K562 (cell line): ENCODE measurements around the gene KCNK6. TPM values are rescaled to one million over a fixed set of nuclear protein-coding genes. Genes with fewer than 3 reads are reported as not detected.
A peak's percentile ranks its signal among the peaks of the same experiment; 100 is the strongest.

Experiments used
- ATAC-seq: fragments of 200-7000 bp; cut with Tn5 transposase; 3 replicates; pipeline ENCODE4 v1.9.1; 2020; ENCODE audit warnings: moderate library complexity
- BruUV-seq: library from RNA; stranded (reverse); fragments of 400-500 nt; replicated peaks from 2 replicates; lab custom pipeline; 2021; lab: Mats Ljungman, UMichigan
- CTCF ChIA-PET: fragments of 300-600 bp; formaldehyde crosslinking; extraction: SDS; loops from one replicate; lab custom pipeline; 2021; ENCODE audit warnings: low intra/inter-chr PET ratio; lab: Yijun Ruan, JAX
- POLR2A ChIA-PET: fragments of 300-600, 350-650 bp; sonication (Branson Sonifier 250); formaldehyde crosslinking; extraction: SDS; loops from one replicate; lab custom pipeline; 2021; ENCODE audit warnings: antibody characterized with exemption, inconsistent platforms; lab: Yijun Ruan, JAX
- DNase-seq, 4 experiments: peaks; one replicate each; pipeline versions ENCODE4 v3.0.0 to v3.0.0-alpha.2; 2011 to 2018; ENCODE audit warnings: low spot score in 3 of 4, mixed read lengths in 3 of 4; ENCODE audit errors: extremely low read depth in 1 of 4
- FAIRE-seq: peaks from 2 replicates; lab custom pipeline; 2011; peaks lifted over from hg19 to GRCh38; lab: Jason Lieb, UNC
- H2AFZ ChIP-seq: 2 replicates; pipeline ENCODE4 v1.6.0; 2011; ENCODE audit warnings: low read depth, low read length, control low read depth, inconsistent platforms
- H3K27ac ChIP-seq: fragments of 200-600 bp; 3 replicates; pipeline ENCODE4 v1.8.0; 2011; ENCODE audit warnings: low read depth, mild to moderate bottlenecking, control low read depth, inconsistent platforms, low read length, moderate library complexity, mixed read lengths; ENCODE audit errors: extremely low read depth
- H3K27me3 ChIP-seq, 2 experiments: fragments of 300-600 bp in 1 of 2; 2 replicates in 1 of 2; 3 replicates in 1 of 2; pipeline versions ENCODE4 v1.6.0 to v1.8.0; 2011; ENCODE audit warnings: inconsistent platforms in 2 of 2, low read length in 2 of 2, mild to moderate bottlenecking in 1 of 2, mixed read lengths in 1 of 2, moderate library complexity in 1 of 2; ENCODE audit not compliant: control insufficient read depth in 2 of 2, insufficient read depth in 2 of 2
- H3K36me3 ChIP-seq: fragments of 300-600 bp; 3 replicates; pipeline ENCODE4 v1.8.0; 2011; ENCODE audit warnings: mild to moderate bottlenecking, low read length, inconsistent platforms; ENCODE audit not compliant: control insufficient read depth, insufficient read depth
- H3K4me1 ChIP-seq, 2 experiments: fragments of 200-600 bp in 1 of 2; replicated peaks in 1 of 2; 2 replicates in 1 of 2; 3 replicates in 1 of 2; pipeline versions ENCODE4 v1.5.1 to v1.8.0; 2011; ENCODE audit warnings: inconsistent platforms in 2 of 2, low read length in 2 of 2, mild to moderate bottlenecking in 1 of 2, mixed read lengths in 1 of 2, moderate library complexity in 1 of 2; ENCODE audit not compliant: control insufficient read depth in 2 of 2, insufficient read depth in 2 of 2
- H3K4me2 ChIP-seq: 2 replicates; pipeline ENCODE4 v1.6.1; 2011; ENCODE audit warnings: low read length, control low read depth, inconsistent platforms, mixed read lengths; ENCODE audit not compliant: insufficient read depth
- H3K4me3 ChIP-seq: fragments of 200-600 bp; sonication (generic), shearing (Covaris generic); 2 replicates; pipeline ENCODE4 v1.5.1; 2016; ENCODE audit warnings: control low read depth, inconsistent platforms
- H3K79me2 ChIP-seq: fragments of 200-600 bp; 3 replicates; pipeline ENCODE4 v1.8.0; 2011; ENCODE audit warnings: low read length, inconsistent platforms; ENCODE audit not compliant: control insufficient read depth, insufficient read depth
- H3K9ac ChIP-seq, 2 experiments: 2 replicates each; pipeline versions ENCODE4 v1.6.0 to v1.6.1; 2011; ENCODE audit warnings: low read depth in 2 of 2, low read length in 2 of 2, control low read depth in 1 of 2, inconsistent platforms in 1 of 2, mild to moderate bottlenecking in 1 of 2, mixed read lengths in 1 of 2; ENCODE audit not compliant: insufficient read depth in 1 of 2
- H3K9me1 ChIP-seq: one replicate; pipeline ENCODE4 v1.6.0; 2011; ENCODE audit warnings: inconsistent platforms, mild to moderate bottlenecking, low read length, moderate library complexity; ENCODE audit not compliant: control insufficient read depth, insufficient read depth
- H3K9me3 ChIP-seq: replicated peaks from 2 replicates; pipeline ENCODE4 v1.5.1; 2011; ENCODE audit warnings: low read depth, low read length, inconsistent platforms; ENCODE audit not compliant: control insufficient read depth, insufficient read depth
- H4K20me1 ChIP-seq: replicated peaks from 2 replicates; pipeline ENCODE4 v1.6.1; 2011; ENCODE audit warnings: low read length, inconsistent platforms, mixed read lengths; ENCODE audit not compliant: control insufficient read depth, insufficient read depth
- ADNP ChIP-seq: fragments of 200-800 bp; sonication (Bioruptor generic); IDR thresholded peaks from 2 replicates; pipeline ENCODE4 v1.6.1; 2016; ENCODE audit warnings: missing genetic modification characterization, missing compliant biosample characterization
- ARHGAP35 ChIP-seq: fragments of 450-650 bp; IDR thresholded peaks from 2 replicates; pipeline ENCODE4 v1.6.1; 2018; ENCODE audit not compliant: partially characterized antibody
- GABPA ChIP-seq: fragments of 200-800 bp; sonication (Bioruptor generic); conservative IDR thresholded peaks from 2 replicates; pipeline ENCODE4 v1.6.1; 2016; ENCODE audit warnings: low read depth, missing genetic modification characterization, missing compliant biosample characterization
- MBD2 ChIP-seq: sonication (generic); IDR thresholded peaks from 2 replicates; pipeline ENCODE4 v1.6.1; 2016; ENCODE audit warnings: low read depth, borderline replicate concordance
- RBM25 ChIP-seq: fragments of 200-400 bp; formaldehyde crosslinking; IDR thresholded peaks from 2 replicates; pipeline ENCODE4 v1.6.1; 2018; ENCODE audit warnings: low read length, low read depth, moderate library complexity; ENCODE audit not compliant: severe bottlenecking
- ZNF121 ChIP-seq: sonication (generic); formaldehyde crosslinking; conservative IDR thresholded peaks from 2 replicates; pipeline ENCODE4 v1.8.0; 2022; ENCODE audit warnings: missing genetic modification reagents
- WGBS: fragments of 100-300 bp; shearing (Covaris generic); methylation state at CpG from one replicate; pipeline ENCODE4 v1.1.6; 2016; ENCODE audit warnings: low coverage, mixed read lengths; ENCODE audit not compliant: insufficient coverage; ENCODE audit errors: missing lambda C conversion rate; 5-methylcytosine and 5-hydroxymethylcytosine counted together
- in situ Hi-C: fragments of 300-500 bp; cut with MboI; formaldehyde crosslinking; loops from 4 replicates; pipeline ENCODE4 v1.15.0; 2018; ENCODE audit warnings: inconsistent platforms, mixed read lengths
- intact Hi-C: fragments of 100-400 bp; cut with micrococcal nuclease; formaldehyde crosslinking; loops from 2 replicates; pipeline ENCODE4 v1.14.2; 2022
- polyA plus RNA-seq, 8 experiments: library from polyadenylated mRNA; depleted of rRNA in 4 of 8; stranded (reverse) in 5 of 8; unstranded in 3 of 8; fragments of >200 nt; fragmentation: Nextera tagmentation in 2 of 8; fragmentation: Illumina TruSeq in 1 of 8; extraction: Ambion mirVana in 2 of 8; extraction: Trizol in 1 of 8; gene quantifications; 2 replicates each; pipeline versions ENCODE4 v1.2.1 to v1.2.3, GENCODE V29; 2011 to 2014; ENCODE audit warnings: inconsistent platforms in 1 of 8, missing spikeins in 1 of 8
- total RNA-seq, 7 experiments: library from RNA; depleted of rRNA in 6 of 7; stranded (reverse); fragments of >200 nt in 6 of 7; fragmentation: Illumina TruSeq in 2 of 7; extraction: Trizol in 2 of 7; gene quantifications; 2 replicates each; pipeline versions ENCODE4 v1.2.1 to v1.2.3, GENCODE V29; 2011 to 2021; ENCODE audit warnings: low replicate concordance in 1 of 7
- TF ChIP-seq, protein P1 (sequence below): fragments of 250-450 bp; sonication (Bioruptor Pico); IDR thresholded peaks from 2 replicates; pipeline ENCODE4 v1.8.0; 2021; ENCODE audit warnings: mild to moderate bottlenecking, moderate library complexity
- TF ChIP-seq, protein P2 (sequence below): sonication (generic); formaldehyde crosslinking; IDR thresholded peaks from 2 replicates; pipeline ENCODE4 v1.5.0; 2020; ENCODE audit warnings: missing genetic modification reagents

KCNK6 gene
- total and polyA plus RNA-seq, 9 of the 15 experiments (the other 6 are each of a cell fraction or from before 2014, with no cell fraction given) = 0.05 to 0.42 (median 0.15) TPM

- no peak overlapping the region for H3K27ac ChIP-seq
- peaks cover 46% of the 10 kb centered on the region for H3K79me2 ChIP-seq
- H3K4me3 ChIP-seq = no peak overlapping the region
- H4K20me1 ChIP-seq = peaks cover 16% of the 10 kb centered on the region
- peaks cover 4 to 13% of the 10 kb centered on the region in 2 experiments; a peak in 4 of 5 replicates for H3K4me1 ChIP-seq
- H3K36me3 ChIP-seq = peaks cover 64% of the 10 kb centered on the region
- H2AFZ ChIP-seq = no peak overlapping the region
- H3K9me3 ChIP-seq = no peaks in the 10 kb centered on the region; the same call in 1 of the 2 replicates
- intact Hi-C loops = no loop called here
- DNase-seq (no peak), FAIRE-seq (no peak), ATAC-seq (no peak)
- ChIA-PET CTCF (no interaction called here), POLR2A (interaction anchor here (0.6 to 2.0 kb wide), 2 partner anchors 11 to 143 kb away, joined by 3 to 6 read pairs; partner anchors contain the start of gene GGN)
- no peaks in the 10 kb centered on the region for H3K9me1 ChIP-seq
- no peak overlapping the region for H3K4me2 ChIP-seq
- peak; percentile 11 for TF ChIP-seq RBM25
- no peak for TF ChIP-seq ARHGAP35
- peak; percentile 70 for TF ChIP-seq ZNF121 (CRISPR knock-in tag)
- H3K27me3 ChIP-seq = no peaks in the 10 kb centered on the region
- in situ Hi-C loops = no loop called here
- WGBS = 98% methylated on average over 4 of the region's 4 CpGs
- no peak overlapping the region for H3K9ac ChIP-seq
- no TSS peak for BruUV-seq
Measured at GRCh38 chr19:38377052-38377451, 57.4 kb downstream of the KCNK6 start.

- Histone ChIP-seq H4K20me1 (peaks cover 16% of the 10 kb centered on the region), H3K36me3 (peaks cover 81% of the 10 kb centered on the region), H3K9ac (peak overlapping the region in 1 of 2 experiments; percentile 31; a peak in 1 of 4 replicates), H3K27me3 (no peaks in the 10 kb centered on the region), H3K79me2 (peaks cover 46% of the 10 kb centered on the region), H3K4me3 (no peak overlapping the region), H3K9me1 (no peaks in the 10 kb centered on the region), H3K27ac (no peak overlapping the region), H3K9me3 (no peaks in the 10 kb centered on the region), H3K4me1 (peaks cover under 1 to 13% of the 10 kb centered on the region in 2 experiments; a peak in 4 of 5 replicates), H2AFZ (no peak overlapping the region), H3K4me2 (no peak overlapping the region)
- in situ Hi-C loops (no loop called here), intact Hi-C loops (no loop called here)
- TF ChIP-seq, protein P1, sequence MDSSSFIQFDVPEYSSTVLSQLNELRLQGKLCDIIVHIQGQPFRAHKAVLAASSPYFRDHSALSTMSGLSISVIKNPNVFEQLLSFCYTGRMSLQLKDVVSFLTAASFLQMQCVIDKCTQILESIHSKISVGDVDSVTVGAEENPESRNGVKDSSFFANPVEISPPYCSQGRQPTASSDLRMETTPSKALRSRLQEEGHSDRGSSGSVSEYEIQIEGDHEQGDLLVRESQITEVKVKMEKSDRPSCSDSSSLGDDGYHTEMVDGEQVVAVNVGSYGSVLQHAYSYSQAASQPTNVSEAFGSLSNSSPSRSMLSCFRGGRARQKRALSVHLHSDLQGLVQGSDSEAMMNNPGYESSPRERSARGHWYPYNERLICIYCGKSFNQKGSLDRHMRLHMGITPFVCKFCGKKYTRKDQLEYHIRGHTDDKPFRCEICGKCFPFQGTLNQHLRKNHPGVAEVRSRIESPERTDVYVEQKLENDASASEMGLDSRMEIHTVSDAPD (CRISPR knock-in tag) = no peak
- TF ChIP-seq MBD2 (no peak), ADNP (tag) (no peak), GABPA (tag) (no peak)
- TF ChIP-seq, protein P2, sequence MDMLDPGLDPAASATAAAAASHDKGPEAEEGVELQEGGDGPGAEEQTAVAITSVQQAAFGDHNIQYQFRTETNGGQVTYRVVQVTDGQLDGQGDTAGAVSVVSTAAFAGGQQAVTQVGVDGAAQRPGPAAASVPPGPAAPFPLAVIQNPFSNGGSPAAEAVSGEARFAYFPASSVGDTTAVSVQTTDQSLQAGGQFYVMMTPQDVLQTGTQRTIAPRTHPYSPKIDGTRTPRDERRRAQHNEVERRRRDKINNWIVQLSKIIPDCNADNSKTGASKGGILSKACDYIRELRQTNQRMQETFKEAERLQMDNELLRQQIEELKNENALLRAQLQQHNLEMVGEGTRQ (CRISPR knock-in tag) = no peak
- DNase-seq (no peak), ATAC-seq (no peak), FAIRE-seq (no peak)
- ChIA-PET POLR2A (interaction anchor here (2.0 kb wide), 1 partner anchor 9 kb away, joined by 6 read pairs; the partner anchor contains the start of gene GGN), CTCF (no interaction called here)
- BruUV-seq = no TSS peak
- 97% methylated on average over 10 of the region's 10 CpGs for whole genome bisulfite sequencing
Measured at GRCh38 chr19:38378866-38379265, 59.2 kb downstream of the KCNK6 start.
